ENCODE measurements around the gene LSM4.

LSM4 gene

DNA sequence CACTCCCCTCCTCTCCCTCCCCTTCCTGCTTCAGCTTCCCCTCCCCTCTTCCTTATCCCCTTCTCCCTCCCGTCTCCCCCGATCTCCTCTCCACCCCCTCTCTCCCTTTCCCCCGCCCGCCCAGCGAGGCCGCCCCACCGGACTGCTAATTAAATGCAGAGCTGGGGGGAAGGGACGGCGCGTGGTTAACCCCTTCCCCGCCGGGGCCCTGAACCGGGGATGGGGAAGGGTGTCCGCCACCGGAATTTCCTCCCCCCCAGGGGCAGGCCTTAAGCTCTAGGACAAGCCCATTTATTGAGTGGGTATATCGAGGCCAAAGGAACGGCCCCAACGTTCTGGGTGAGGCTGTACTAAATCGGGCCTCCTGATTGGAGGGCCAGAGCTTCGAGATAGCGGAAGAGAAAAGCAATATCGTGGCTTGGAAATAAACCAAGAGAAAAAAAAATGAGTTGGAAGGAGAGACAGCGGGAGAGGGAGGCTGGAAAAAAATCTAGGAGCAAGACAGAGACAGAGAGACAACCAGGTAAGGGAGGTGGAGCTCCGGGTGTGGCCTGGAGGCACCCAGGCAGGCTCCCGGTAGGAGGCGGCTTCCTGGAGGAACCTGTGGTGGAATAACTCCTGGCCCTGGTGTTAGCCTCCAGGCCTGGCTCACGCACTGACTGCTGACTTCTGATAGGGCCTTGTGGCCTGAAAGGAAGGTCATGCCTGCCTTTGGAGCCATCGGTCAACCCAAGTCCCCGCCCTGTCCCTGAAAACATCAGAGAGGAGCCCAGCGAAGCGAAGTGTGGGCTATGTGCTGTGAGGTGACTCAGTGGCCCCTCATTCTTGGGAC is 29.9 kb downstream of the LSM4 start:
- DNase-seq, result peak in 46 of 51 donors; percentile 12 to 86 (median 59)

DNA sequence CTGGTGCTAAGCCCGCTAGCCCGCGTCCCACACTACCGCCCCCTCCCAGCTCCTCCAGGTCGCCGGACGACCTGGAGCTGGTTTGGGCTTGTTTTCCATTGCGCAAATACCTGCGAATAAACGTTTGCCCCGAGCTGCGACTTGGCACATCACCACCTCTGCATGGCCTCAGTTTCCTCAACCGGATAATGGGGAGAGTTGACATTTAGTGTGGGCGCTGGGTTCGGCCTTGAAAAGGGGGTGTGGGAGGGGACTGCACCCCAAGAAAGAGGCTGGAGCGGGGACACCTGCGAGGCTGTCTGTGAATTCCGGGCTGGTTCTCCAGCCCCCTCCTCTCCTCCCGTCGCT is 30.4 kb downstream of the LSM4 start:
- peak in 5 of 51 donors; percentile 29 to 75 (median 57) for DNase-seq

DNA sequence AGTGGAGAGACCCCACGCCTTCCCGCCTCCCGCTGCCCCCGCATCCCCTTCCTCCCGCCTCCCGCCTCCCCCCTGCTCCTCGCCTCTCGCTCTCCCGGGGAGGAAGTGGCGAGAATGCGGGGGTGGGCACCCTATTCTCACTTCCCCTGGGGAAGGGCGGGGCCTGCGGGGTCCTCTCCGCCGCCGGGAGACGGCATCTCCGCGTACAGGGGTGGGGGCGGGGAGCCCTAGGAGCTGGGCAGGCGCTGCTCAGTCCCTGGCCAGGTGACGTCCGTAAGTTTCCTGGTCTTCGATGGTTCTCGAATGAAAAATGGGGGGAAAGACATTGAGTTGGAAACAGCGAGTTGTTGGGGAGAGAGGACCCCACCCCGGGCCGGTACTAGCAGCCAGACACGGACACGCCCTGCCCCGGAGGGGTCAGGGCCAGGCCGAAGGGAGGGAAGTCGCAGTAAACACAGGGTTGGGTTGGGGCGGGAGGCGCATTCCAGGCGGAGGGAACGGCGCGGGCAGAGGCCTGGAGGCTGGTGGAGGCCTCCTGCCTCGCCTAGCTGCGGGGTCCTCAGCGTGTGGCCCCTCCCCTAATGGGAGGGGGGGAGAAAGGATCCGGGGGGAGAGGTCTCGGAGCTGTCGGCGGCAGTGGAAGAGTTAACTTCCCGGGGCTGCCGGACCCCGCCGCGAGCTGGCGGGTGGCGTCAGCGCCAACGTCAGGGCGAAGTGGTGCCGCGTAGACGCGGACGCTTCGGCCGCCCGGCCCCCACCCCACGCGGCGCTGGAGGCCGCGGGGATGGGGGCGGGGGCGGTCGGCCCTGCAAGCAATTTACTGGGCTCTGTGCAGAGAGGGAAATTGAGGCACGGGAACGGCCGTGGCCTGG is 31.1 kb downstream of the LSM4 start:
- peak in 50 of 51 donors; percentile 28 to 89 (median 74) for DNase-seq

DNA sequence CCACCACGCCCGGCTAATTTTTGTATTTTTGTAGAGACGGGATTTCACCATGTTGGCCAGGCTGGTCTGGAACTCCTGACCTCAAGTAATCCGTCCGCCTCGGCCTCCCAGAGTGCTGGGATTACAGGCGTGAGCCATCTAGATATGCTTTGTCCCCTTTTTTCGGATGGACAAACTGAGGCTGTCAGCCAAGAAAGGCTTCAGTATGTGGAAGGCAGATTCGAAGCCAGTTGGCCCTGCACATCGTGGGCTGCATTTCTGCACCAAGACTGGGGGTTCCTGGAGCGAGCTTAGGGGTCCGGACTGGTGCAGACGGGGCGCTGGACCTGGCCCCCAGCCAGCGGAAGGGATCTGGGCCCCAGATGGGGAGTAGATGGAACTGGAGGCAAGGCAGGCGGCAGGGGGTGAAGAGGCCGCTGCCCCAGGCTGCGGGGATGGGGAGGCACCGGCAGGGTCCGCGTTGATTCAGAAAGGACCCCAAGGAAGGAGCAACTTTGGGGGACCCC is 31.8 kb downstream of the LSM4 start:
- DNase-seq, result peak in 3 of 51 donors; percentile 10 to 37 (median 36)

DNA sequence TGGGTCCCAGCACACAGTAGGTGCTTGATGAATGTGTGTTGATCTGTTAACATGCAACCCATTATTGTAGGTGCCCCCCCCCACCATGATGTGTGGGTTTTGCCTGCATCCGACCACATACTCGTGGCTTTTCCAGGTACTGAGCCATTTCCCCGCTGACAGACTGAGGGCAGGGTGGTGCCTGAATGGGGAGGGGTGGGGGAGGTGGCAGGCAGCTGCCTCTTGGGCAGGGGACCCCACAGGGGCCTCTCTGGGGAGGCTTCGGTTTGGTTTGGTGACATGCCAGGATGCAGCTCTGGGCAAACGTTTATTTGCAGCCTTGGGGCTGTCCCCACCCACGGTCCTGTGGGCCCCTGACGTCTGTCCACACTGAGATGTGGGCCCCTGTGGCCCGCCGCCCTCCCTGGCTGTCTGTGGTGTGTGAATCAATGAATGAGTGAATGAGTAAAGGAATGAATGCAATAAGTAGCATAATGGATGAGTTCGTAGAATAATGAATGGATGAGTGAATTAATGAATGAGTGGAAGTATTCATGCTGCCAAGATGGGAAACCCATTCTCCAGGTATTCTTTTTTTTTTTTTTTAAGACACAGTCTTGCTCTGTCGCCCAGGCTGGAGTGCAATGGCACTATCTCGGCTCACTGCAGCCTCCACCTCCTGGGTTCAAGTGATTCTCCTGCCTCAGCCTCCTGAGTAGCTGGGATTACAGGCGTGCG is 32.4 kb downstream of the LSM4 start:
- peak in 6 of 51 donors; percentile 4 to 40 (median 18) for DNase-seq

- no peak for DNase-seq
These were observed 33.2 kb downstream of the LSM4 start for GRCh38 chr19:18289471-18290301.

- DNase-seq, result no peak
These were observed 34.8 kb downstream of the LSM4 start for GRCh38 chr19:18287836-18288772.

DNA sequence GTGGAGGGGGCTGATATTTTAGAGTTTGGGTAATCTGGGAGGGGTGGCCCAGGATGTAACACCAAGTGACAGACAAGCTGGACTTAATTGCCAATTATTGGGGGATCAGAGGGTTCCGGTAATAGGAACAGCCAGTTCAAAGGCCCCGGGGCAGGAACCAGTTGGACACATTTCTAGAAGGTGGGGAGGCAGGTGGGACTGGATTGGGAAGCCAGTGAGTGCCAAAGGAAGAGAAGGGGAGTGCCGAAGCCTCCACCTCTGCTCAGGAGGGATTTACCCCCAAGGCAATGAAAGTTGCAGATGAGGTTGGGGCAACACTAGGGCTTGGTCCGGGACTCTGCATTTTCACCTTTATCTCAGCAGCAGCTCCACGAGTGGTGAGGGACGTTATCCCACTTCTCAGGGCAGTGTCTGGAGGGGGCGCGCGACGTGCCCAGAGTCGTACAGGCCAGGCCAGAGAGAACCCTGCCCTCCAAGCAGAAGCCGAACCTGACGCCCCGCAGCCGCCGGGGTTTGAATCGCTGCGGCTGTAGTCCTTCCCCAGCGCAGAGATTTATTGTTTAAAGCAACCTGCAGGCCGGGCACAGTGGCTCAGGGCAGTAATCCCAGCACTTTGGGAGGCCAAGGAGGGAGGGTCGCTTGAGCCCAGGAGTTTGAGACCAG is 35.8 kb downstream of the LSM4 start:
- no peak for DNase-seq

GRCh38 chr19:18284712-18285360 is 38.0 kb downstream of the LSM4 start:
- DNase-seq, result no peak

GRCh38 chr19:18283338-18283737 is 39.5 kb downstream of the LSM4 start:
- DNase-seq, result no peak

GRCh38 chr19:18282788-18283141 is 40.1 kb downstream of the LSM4 start:
- DNase-seq, result no peak

- DNase-seq, result peak in 19 of 51 donors; percentile 43 to 99 (median 68)
These were observed 40.7 kb downstream of the LSM4 start for GRCh38 chr19:18282021-18282787.

DNA sequence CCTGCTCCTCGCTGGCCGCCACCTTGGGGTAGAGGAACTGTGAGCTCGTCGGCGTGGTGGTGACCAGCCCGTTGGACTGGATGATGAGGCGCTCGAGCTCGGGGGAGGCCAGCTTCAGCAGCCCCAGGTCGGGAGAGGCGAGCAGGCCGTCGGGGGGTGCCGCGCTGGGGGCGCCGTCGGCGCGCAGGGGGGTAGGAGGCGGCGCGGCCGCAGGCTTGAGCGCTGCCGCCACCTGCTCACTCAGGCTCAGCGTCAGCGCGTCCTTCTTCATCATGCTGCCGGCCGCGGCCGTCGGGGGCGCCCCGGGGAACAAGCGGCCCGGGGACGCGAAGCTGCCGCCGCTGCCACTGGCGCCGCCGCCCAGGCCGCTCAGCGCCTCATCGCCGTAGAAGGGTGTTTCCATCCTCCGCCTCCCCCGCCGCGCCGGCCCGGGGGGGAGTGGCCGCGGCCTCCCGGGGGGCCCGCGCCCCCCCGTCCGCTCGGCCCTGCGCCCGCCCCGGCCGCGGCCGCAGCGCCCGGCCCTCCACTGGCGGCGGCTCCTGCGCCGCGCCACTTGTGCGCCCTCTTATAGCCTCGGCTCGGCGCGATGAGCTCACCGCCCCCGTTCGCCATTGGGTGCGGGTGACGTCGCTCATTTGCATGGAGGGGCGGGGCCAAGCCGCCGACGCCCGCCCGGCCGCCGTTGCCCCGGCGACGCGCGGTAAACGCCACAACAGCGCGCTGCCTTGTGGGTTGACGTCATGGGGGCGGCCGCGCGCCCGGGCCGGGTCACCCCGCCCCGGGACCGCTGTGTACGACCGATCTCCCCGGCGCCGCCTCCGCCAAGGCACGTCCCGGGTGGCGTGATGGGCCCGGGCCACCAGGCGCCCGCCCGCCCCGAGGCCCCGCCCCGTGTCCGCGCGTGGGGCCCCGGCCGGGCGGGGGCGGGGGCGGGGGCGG is 41.5 kb downstream of the LSM4 start, which contains the start of gene JUND:
Gene JUND, minus strand, starts transcription at position 541 of the 939 bp plus-strand sequence. Its CDS starts 138 bp downstream, at position 403.
- peak; percentile 77 to 99 (median 97) for DNase-seq

DNA sequence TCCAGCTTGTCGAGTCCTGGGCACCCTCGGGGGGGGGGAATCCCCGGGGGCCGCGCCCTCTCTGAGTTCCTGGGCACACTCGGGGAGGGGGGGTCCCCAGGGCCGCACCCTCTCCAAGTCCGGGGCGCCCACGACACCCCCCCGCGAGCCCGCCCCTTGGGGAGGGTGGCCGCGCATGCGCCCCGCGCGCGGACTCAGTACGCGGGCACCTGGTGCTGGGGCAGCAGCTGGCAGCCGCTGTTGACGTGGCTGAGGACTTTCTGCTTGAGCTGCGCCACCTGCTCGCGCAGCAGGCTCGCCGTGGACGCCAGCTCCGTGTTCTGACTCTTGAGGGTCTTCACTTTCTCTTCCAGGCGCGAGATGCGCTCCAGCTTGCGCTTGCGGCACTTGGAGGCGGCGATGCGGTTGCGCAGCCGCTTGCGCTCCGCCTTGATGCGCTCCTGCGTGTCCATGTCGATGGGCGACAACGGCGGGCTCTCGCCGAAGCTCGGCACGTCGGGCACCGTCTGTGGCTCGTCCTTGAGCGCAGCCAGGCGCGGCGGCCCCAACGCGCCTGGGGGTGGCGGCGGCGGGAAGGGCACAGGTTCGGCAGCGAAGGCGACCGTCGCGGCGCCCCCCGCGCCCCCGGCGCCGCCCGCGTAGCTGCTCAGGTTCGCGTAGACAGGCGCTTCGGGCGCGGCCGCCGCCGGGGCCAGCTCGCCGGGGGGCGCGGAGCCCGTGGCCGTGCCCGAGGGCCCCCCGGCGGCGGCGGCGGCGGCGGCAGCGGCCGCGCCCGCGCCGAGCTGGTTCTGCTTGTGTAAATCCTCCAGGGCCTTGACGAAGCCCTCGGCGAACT is 42.4 kb downstream of the LSM4 start:
- DNase-seq, result peak in 48 of 51 donors; percentile 4 to 85 (median 58)

All from hypothalamus (tissue), 51 donors.